H9 (cell line): ENCODE measurements around the gene SLC7A6. TPM values are rescaled to one million over a fixed set of nuclear protein-coding genes. Genes with fewer than 3 reads are reported as not detected.
A peak's percentile ranks its signal among the peaks of the same experiment; 100 is the strongest.

Experiments used
- DNase-seq: peaks from one replicate; pipeline ENCODE4 v3.0.0-alpha.2; 2017
- H2AFZ ChIP-seq: one replicate; pipeline ENCODE4 v1.6.1; 2013; ENCODE audit warnings: mild to moderate bottlenecking, low read length, control low read depth, moderate library complexity
- H2AK5ac ChIP-seq: 2 replicates; pipeline ENCODE4 v1.6.1; 2013; ENCODE audit warnings: low read length, control low read depth, mixed read lengths; ENCODE audit not compliant: insufficient read length
- H2BK120ac ChIP-seq: one replicate; pipeline ENCODE4 v1.6.1; 2013; ENCODE audit warnings: low read depth, mild to moderate bottlenecking, low read length, control low read depth, inconsistent platforms; ENCODE audit not compliant: poor library complexity, severe bottlenecking
- H2BK12ac ChIP-seq: 2 replicates; pipeline ENCODE4 v1.6.1; 2013; ENCODE audit warnings: low read length, control low read depth, mixed read lengths, low read depth; ENCODE audit not compliant: insufficient read length
- H2BK15ac ChIP-seq: 2 replicates; pipeline ENCODE4 v1.6.1; 2013; ENCODE audit warnings: low read depth, low read length, control low read depth
- H2BK20ac ChIP-seq: one replicate; pipeline ENCODE4 v1.6.1; 2013; ENCODE audit warnings: low read depth, mild to moderate bottlenecking, low read length, control low read depth, inconsistent platforms; ENCODE audit not compliant: poor library complexity, severe bottlenecking
- H2BK5ac ChIP-seq: 2 replicates; pipeline ENCODE4 v1.6.1; 2013; ENCODE audit warnings: low read length, control low read depth, mixed read lengths; ENCODE audit not compliant: insufficient read length
- H3K14ac ChIP-seq: 2 replicates; pipeline ENCODE4 v1.6.1; 2013; ENCODE audit warnings: low read length, control low read depth; ENCODE audit not compliant: insufficient read depth
- H3K18ac ChIP-seq: 2 replicates; pipeline ENCODE4 v1.6.1; 2013; ENCODE audit warnings: low read depth, mild to moderate bottlenecking, mixed read lengths, low read length, control low read depth; ENCODE audit not compliant: insufficient read length
- H3K23ac ChIP-seq: 2 replicates; pipeline ENCODE4 v1.6.1; 2013; ENCODE audit warnings: low read length, control low read depth, mixed read lengths, low read depth; ENCODE audit not compliant: insufficient read length
- H3K23me2 ChIP-seq: 2 replicates; pipeline ENCODE4 v1.6.1; 2013; ENCODE audit warnings: low read depth, mild to moderate bottlenecking, mixed read lengths, low read length, control low read depth; ENCODE audit not compliant: insufficient read length, poor library complexity, severe bottlenecking
- H3K27ac ChIP-seq: 2 replicates; pipeline ENCODE4 v1.5.1; 2013; ENCODE audit warnings: low read length, control low read depth, mixed read lengths, low read depth; ENCODE audit not compliant: insufficient read length
- H3K27me3 ChIP-seq: 2 replicates; pipeline ENCODE4 v1.6.1; 2013; ENCODE audit warnings: low read length, control low read depth, inconsistent platforms; ENCODE audit not compliant: insufficient read depth
- H3K4ac ChIP-seq: 2 replicates; pipeline ENCODE4 v1.6.1; 2013; ENCODE audit warnings: low read depth, mild to moderate bottlenecking, control low read depth, inconsistent platforms, low read length, moderate library complexity
- H3K4me1 ChIP-seq: 2 replicates; pipeline ENCODE4 v1.6.1; 2013; ENCODE audit warnings: low read length, control low read depth, inconsistent platforms; ENCODE audit not compliant: insufficient read depth
- H3K4me2 ChIP-seq: 2 replicates; pipeline ENCODE4 v1.6.1; 2013; ENCODE audit warnings: low read length, control low read depth, mixed read lengths; ENCODE audit not compliant: insufficient read length, insufficient read depth
- H3K56ac ChIP-seq: 2 replicates; pipeline ENCODE4 v1.6.1; 2013; ENCODE audit warnings: low read depth, mild to moderate bottlenecking, mixed read lengths, low read length, control low read depth; ENCODE audit not compliant: insufficient read length
- H3K79me1 ChIP-seq: 2 replicates; pipeline ENCODE4 v1.6.1; 2013; ENCODE audit warnings: low read depth, mild to moderate bottlenecking, moderate library complexity, low read length, control low read depth, inconsistent platforms; ENCODE audit not compliant: insufficient read depth, poor library complexity, severe bottlenecking
- H3K79me2 ChIP-seq: 2 replicates; pipeline ENCODE4 v1.6.1; 2013; ENCODE audit warnings: low read length, control low read depth, inconsistent platforms; ENCODE audit not compliant: insufficient read depth
- H3K9ac ChIP-seq: 2 replicates; pipeline ENCODE4 v1.6.1; 2013; ENCODE audit warnings: low read length, control low read depth, mixed read lengths; ENCODE audit not compliant: insufficient read length; ENCODE audit errors: extremely low read depth
- H3K9me3 ChIP-seq: one replicate; pipeline ENCODE4 v1.6.1; 2013; ENCODE audit warnings: low read depth, low read length, inconsistent platforms; ENCODE audit not compliant: control insufficient read depth
- H3T11ph ChIP-seq: one replicate; pipeline ENCODE4 v1.6.1; 2013; ENCODE audit warnings: mild to moderate bottlenecking, low read length, control low read depth, inconsistent platforms
- H4K20me1 ChIP-seq: one replicate; pipeline ENCODE4 v1.6.1; 2013; ENCODE audit not compliant: control insufficient read depth, insufficient read length, insufficient read depth
- H4K5ac ChIP-seq: 2 replicates; pipeline ENCODE4 v1.6.1; 2013; ENCODE audit warnings: low read depth, mild to moderate bottlenecking, mixed read lengths, low read length, control low read depth; ENCODE audit not compliant: insufficient read length
- H4K8ac ChIP-seq: replicated peaks from 2 replicates; pipeline ENCODE4 v1.6.1; 2013; ENCODE audit warnings: low read length, control low read depth, mixed read lengths, low read depth; ENCODE audit not compliant: insufficient read length
- H4K91ac ChIP-seq: 2 replicates; pipeline ENCODE4 v1.6.1; 2013; ENCODE audit warnings: low read depth, mild to moderate bottlenecking, moderate library complexity, mixed read lengths, low read length, control low read depth; ENCODE audit not compliant: insufficient read length
- H3K27ac Mint-ChIP-seq, 3 experiments: 2 replicates in 2 of 3; 3 replicates in 1 of 3; pipeline ENCODE4 v1.8.0; 2020 to 2021; ENCODE audit warnings: mixed read lengths in 3 of 3, mild to moderate bottlenecking in 1 of 3, moderate library complexity in 1 of 3
- H3K27me3 Mint-ChIP-seq: 2 replicates; pipeline ENCODE4 v1.8.0; 2021; ENCODE audit warnings: low read depth, mild to moderate bottlenecking, moderate library complexity, mixed read lengths
- H3K36me3 Mint-ChIP-seq, 3 experiments: 2 replicates in 2 of 3; 3 replicates in 1 of 3; pipeline ENCODE4 v1.8.0; 2020 to 2021; ENCODE audit warnings: low read depth in 3 of 3, mixed read lengths in 3 of 3; ENCODE audit not compliant: insufficient read depth in 1 of 3
- H3K4me1 Mint-ChIP-seq, 2 experiments: 2 replicates each; pipeline ENCODE4 v1.8.0; 2020; ENCODE audit warnings: mixed read lengths in 2 of 2
- H3K4me3 Mint-ChIP-seq, 2 experiments: 2 replicates in 1 of 2; 3 replicates in 1 of 2; pipeline ENCODE4 v1.8.0; 2020 to 2021; ENCODE audit warnings: mild to moderate bottlenecking in 2 of 2, mixed read lengths in 2 of 2, moderate library complexity in 1 of 2
- H3K9me3 Mint-ChIP-seq, 2 experiments: 2 replicates in 1 of 2; 3 replicates in 1 of 2; pipeline ENCODE4 v1.8.0; 2020; ENCODE audit warnings: mild to moderate bottlenecking in 2 of 2, mixed read lengths in 2 of 2, moderate library complexity in 1 of 2
- CTCF ChIP-seq: fragments of 200-600 bp; sonication (generic); conservative IDR thresholded peaks from 3 replicates; pipeline ENCODE4 v1.8.0; 2021; ENCODE audit warnings: antibody characterized with exemption, mild to moderate bottlenecking
- WGBS: extraction: QIAGEN DNeasy Blood & Tissue Kit; methylation state at CpG from one replicate; pipeline ENCODE4 v1.1.7; 2013; ENCODE audit warnings: missing lambda C conversion rate, low lambda C conversion rate, mixed read lengths; ENCODE audit not compliant: insufficient read length; ENCODE audit errors: extremely low coverage; 5-methylcytosine and 5-hydroxymethylcytosine counted together
- total RNA-seq: library from RNA; stranded (reverse); gene quantifications from 2 replicates; pipeline ENCODE4 v1.2.1, GENCODE V29; 2021

Gene SLC7A6
- total RNA-seq, 1 experiment from 2014 or later: 21.1 TPM

DNA sequence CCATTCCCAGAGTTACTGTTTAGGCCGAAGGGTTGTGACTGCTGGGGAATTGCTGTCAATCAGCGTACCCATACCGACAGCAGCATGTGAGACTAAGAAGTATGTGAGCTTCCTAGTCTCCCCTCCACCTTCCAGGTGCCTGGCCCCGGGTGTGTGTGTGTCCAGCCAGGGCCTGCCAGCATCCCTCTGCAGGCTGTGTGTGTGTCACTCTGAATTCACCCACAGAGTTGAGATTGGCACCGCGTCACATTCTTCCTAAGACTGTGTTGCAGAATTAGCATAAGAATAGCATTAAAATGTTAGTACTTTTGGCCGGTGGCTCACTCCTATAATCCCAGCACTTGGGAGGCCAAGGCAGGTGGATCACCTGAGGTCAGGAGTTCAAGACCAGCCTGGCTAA is 78.3 kb downstream of the SLC7A6 start:
- H3K79me1 ChIP-seq: no peaks in the 10 kb centered on the region
- Mint-ChIP-seq H3K27ac (peak overlapping the region in 2 of 3 experiments; percentile 41 to 49; a peak in 2 of 7 replicates), H3K9me3 (no peaks in the 10 kb centered on the region; a peak in 1 of 5 replicates), H3K4me3 (no peak overlapping the region), H3K27me3 (no peaks in the 10 kb centered on the region), H3K4me1 (peaks cover 5 to 8% of the 10 kb centered on the region in 2 experiments), H3K36me3 (peaks cover 34 to 82% (median 74%) of the 10 kb centered on the region in 3 experiments; a peak in 6 of 7 replicates)
- H4K20me1 ChIP-seq: peaks cover 3% of the 10 kb centered on the region
- WGBS: no CpG with 5 or more reads among the region's 7 CpGs
- H3K4ac ChIP-seq: no peak overlapping the region
- no peak overlapping the region for H3K56ac ChIP-seq
- H3K9ac ChIP-seq: no peak overlapping the region
- no peaks in the 10 kb centered on the region for H3K9me3 ChIP-seq
- H3K23me2 ChIP-seq: no peaks in the 10 kb centered on the region
- no peak overlapping the region for H2AFZ ChIP-seq
- DNase-seq: no peak
- H2BK12ac ChIP-seq: no peak overlapping the region
- no peaks in the 10 kb centered on the region for H3K79me2 ChIP-seq
- no peak overlapping the region for H4K5ac ChIP-seq
- no peak overlapping the region for H3K18ac ChIP-seq
- H4K91ac ChIP-seq: no peak overlapping the region
- no peaks in the 10 kb centered on the region for H3K27me3 ChIP-seq
- H2AK5ac ChIP-seq: no peak overlapping the region
- no peak overlapping the region for H2BK5ac ChIP-seq
- H2BK15ac ChIP-seq: no peak overlapping the region
- no peak overlapping the region for H3K4me2 ChIP-seq
- H3T11ph ChIP-seq: no peak overlapping the region
- no peak overlapping the region for H3K14ac ChIP-seq
- no peak overlapping the region for H2BK20ac ChIP-seq
- TF ChIP-seq CTCF: no peak
- no peak overlapping the region for H2BK120ac ChIP-seq
- no peak overlapping the region for H4K8ac ChIP-seq
- H3K27ac ChIP-seq: no peak overlapping the region
- H3K23ac ChIP-seq: no peak overlapping the region
- H3K4me1 ChIP-seq: no peaks in the 10 kb centered on the region
